Suprapubic skin (tissue), 4 donors: ENCODE data around the gene LRRC53. TPM values are rescaled to one million over a fixed set of nuclear protein-coding genes. Genes with fewer than 3 reads are reported as not detected.

Experiments
- DNase-seq, 2 donors: peaks; one replicate each; pipeline ENCODE4 v3.0.0-alpha.2; 2019; ENCODE audit warnings: low spot score in 2 of 2
- H3K27ac ChIP-seq: fragments of 200-600 bp; sonication (generic); one replicate; pipeline ENCODE4 v1.5.1; 2019
- H3K27me3 ChIP-seq: fragments of 200-600 bp; sonication (generic); one replicate; pipeline ENCODE4 v1.5.1; 2019
- H3K36me3 ChIP-seq: fragments of 200-600 bp; sonication (generic); one replicate; pipeline ENCODE4 v1.5.1; 2019
- H3K4me1 ChIP-seq: fragments of 200-600 bp; sonication (generic); one replicate; pipeline ENCODE4 v1.5.1; 2019
- H3K4me3 ChIP-seq: fragments of 200-600 bp; sonication (generic); one replicate; pipeline ENCODE4 v1.5.1; 2019; ENCODE audit warnings: mild to moderate bottlenecking
- H3K9me3 ChIP-seq: fragments of 200-600 bp; sonication (generic); one replicate; pipeline ENCODE4 v1.5.1; 2019
- EP300 ChIP-seq: sonication (generic); formaldehyde crosslinking; IDR thresholded peaks from one replicate; pipeline ENCODE4 v1.6.1; 2017; ENCODE audit warnings: antibody characterized with exemption
- POLR2A ChIP-seq, 2 donors: fragments of 450-650 bp; IDR thresholded peaks; one replicate each; pipeline ENCODE4 v1.6.1; 2017; ENCODE audit warnings: antibody characterized with exemption in 2 of 2, mild to moderate bottlenecking in 2 of 2, moderate library complexity in 2 of 2
- POLR2AphosphoS5 ChIP-seq, 3 donors: sonication (generic); formaldehyde crosslinking; IDR thresholded peaks; one replicate each; pipeline ENCODE4 v1.6.1; 2017; ENCODE audit warnings: antibody characterized with exemption in 3 of 3
- WGBS: methylation state at CpG from one replicate; pipeline ENCODE4 v1.1.5; 2018; 5-methylcytosine and 5-hydroxymethylcytosine counted together
- total RNA-seq, 4 donors: library from RNA; depleted of rRNA; stranded (reverse); fragments of >200 nt; gene quantifications; one replicate each; pipeline ENCODE4 v1.1.0, GENCODE V29; 2016
- TF ChIP-seq, protein P1 (sequence below), 2 donors: fragments of 200-600 bp in 1 of 2; fragments of 450-650 bp in 1 of 2; sonication (generic) in 1 of 2; IDR thresholded peaks; one replicate each; pipeline ENCODE4 v1.5.1; 2016 to 2019; ENCODE audit warnings: antibody characterized with exemption in 2 of 2, mild to moderate bottlenecking in 1 of 2, moderate library complexity in 1 of 2

The LRRC53 gene, protein sequence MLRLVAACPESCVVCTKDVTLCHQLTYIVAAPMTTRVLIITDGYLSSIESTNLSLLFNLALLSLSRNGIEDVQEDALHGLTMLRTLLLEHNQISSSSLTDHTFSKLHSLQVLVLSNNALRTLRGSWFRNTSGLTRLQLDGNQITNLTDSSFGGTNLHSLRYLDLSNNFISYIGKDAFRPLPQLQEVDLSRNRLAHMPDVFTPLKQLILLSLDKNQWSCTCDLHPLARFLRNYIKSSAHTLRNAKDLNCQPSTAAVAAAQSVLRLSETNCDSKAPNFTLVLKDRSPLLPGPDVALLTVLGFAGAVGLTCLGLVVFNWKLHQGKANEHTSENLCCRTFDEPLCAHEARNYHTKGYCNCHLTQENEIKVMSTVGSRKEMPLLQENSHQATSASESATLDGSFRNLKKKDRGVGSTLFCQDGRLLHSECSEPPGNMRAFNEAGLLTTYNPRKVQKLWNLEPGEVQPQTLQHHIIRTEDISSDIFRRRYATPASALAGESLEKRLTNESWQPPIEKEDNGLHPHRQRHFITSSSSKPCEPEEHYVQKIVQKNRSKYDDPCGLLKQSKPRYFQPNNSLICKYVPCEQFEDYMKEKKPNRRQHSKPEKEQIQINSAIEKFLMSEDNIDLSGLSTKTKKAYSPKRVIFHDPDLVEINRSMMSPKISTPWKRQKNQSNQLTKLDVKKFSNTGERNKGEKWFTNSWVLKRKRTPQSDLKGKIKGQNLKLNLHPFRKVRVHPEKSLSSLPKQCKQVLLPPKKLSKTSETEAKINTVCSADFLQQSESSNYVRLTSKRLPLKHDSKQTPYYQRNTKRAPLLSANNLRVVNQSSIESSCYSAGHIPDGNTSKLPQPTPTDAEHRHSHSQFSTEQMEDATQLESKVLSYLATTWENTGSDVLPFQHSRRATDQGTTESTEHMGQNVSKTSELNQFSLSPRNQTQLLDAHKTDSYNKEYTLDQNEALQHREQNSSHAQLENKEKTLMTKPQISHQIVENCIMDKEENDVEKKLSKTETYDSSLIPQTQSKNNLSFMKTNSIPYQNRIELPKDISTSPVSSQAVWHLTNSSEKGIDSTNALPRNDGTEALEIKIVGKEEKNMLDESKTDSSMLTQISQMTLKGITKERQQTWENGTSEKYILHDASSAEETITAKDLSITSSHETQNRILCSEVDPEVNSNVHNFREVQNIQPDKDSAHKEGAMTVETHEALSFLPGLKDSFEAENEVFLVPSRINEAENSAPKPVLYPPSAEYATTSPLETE
- not detected for total RNA-seq

DNA sequence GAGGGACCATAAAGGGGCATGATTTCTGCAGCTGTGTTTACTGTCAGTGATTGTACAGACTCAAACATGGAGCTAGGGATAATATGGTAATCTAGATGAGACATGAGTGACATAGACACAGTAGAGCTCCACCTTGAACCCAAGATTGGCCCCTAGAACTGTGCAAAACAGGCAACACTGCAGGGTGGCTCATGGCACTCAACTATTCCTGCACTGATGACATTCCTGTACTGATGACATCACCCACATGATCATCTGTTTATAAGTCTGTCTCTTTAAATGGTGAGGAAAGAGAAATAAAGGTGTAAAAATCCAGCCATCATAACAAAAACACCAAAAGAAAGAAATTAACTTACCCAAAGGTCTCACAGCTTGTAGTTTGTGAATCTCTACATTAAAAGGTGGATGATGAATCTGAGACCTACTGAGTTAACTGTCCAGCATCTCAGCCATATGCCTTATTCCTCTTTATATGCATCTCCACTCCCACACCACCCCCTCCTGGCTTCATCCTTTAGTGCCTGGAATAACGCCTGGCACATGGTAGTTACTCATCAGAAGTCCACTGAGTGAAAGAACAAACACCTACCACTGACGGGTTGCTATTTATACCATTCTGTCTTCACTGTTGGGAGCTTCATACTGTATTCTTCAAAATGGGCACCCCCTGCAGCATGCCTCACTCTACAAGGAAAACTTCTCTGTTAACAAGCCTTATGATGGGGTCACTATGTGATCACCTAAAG, at the start of gene LRRC53:
LRRC53 (minus strand) TSS at position 442 of the 746 bp plus-strand sequence. CDS start 29,262 bp downstream, outside the sequence.
- TF ChIP-seq EP300: no peak
- TF ChIP-seq, protein P1, sequence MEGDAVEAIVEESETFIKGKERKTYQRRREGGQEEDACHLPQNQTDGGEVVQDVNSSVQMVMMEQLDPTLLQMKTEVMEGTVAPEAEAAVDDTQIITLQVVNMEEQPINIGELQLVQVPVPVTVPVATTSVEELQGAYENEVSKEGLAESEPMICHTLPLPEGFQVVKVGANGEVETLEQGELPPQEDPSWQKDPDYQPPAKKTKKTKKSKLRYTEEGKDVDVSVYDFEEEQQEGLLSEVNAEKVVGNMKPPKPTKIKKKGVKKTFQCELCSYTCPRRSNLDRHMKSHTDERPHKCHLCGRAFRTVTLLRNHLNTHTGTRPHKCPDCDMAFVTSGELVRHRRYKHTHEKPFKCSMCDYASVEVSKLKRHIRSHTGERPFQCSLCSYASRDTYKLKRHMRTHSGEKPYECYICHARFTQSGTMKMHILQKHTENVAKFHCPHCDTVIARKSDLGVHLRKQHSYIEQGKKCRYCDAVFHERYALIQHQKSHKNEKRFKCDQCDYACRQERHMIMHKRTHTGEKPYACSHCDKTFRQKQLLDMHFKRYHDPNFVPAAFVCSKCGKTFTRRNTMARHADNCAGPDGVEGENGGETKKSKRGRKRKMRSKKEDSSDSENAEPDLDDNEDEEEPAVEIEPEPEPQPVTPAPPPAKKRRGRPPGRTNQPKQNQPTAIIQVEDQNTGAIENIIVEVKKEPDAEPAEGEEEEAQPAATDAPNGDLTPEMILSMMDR (IDR thresholded peaks at IDR 0.05): no peak
- no peak for TF ChIP-seq POLR2A (IDR thresholded peaks at IDR 0.05)
- no peak for TF ChIP-seq POLR2AphosphoS5 (IDR thresholded peaks at IDR 0.05)
- no peaks in the 10 kb centered on the region for H3K4me1 ChIP-seq
- no peak within 1 kb of the TSS for H3K27ac ChIP-seq
- no peaks in the 10 kb centered on the region for H3K27me3 ChIP-seq
- DNase-seq: no peak
- 64% methylated on average over 2 of the region's 2 CpGs for WGBS
- no peaks in the 10 kb centered on the region for H3K36me3 ChIP-seq
- H3K9me3 ChIP-seq: no peaks in the 10 kb centered on the region
- H3K4me3 ChIP-seq: no peak within 1 kb of the TSS

DNA sequence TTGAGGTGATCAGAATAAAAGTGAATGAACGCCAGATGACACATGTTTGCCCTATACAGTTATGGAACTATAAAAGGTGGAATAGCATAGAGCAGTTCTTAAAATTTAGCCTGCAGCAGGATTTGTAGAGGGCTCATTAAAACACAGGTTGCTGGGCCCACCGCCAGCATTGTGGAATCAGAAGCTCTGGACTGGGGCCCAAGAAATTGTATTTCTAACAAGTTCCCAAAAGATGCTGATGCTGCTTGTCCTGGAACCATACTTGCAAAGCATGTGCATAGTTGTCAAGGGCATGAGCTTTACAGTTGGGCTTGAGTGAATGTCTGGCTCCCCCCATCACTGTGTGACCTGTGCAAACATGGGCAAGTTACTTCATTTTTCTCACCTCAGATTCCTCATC, 37.5 kb upstream of the LRRC53 start:
- H3K4me1 ChIP-seq: no peaks in the 10 kb centered on the region
- no peaks in the 10 kb centered on the region for H3K9me3 ChIP-seq
- DNase-seq: no peak
- no peaks in the 10 kb centered on the region for H3K27me3 ChIP-seq
- no peaks in the 10 kb centered on the region for H3K36me3 ChIP-seq
- H3K4me3 ChIP-seq: no peak overlapping the region
- no peak overlapping the region for H3K27ac ChIP-seq
- TF ChIP-seq POLR2A (IDR thresholded peaks at IDR 0.05) (no peak), EP300 (no peak), POLR2AphosphoS5 (IDR thresholded peaks at IDR 0.05) (no peak)
- TF ChIP-seq, protein P1 (IDR thresholded peaks at IDR 0.05): no peak
- 82% methylated on average over 2 of the region's 2 CpGs for WGBS

DNA sequence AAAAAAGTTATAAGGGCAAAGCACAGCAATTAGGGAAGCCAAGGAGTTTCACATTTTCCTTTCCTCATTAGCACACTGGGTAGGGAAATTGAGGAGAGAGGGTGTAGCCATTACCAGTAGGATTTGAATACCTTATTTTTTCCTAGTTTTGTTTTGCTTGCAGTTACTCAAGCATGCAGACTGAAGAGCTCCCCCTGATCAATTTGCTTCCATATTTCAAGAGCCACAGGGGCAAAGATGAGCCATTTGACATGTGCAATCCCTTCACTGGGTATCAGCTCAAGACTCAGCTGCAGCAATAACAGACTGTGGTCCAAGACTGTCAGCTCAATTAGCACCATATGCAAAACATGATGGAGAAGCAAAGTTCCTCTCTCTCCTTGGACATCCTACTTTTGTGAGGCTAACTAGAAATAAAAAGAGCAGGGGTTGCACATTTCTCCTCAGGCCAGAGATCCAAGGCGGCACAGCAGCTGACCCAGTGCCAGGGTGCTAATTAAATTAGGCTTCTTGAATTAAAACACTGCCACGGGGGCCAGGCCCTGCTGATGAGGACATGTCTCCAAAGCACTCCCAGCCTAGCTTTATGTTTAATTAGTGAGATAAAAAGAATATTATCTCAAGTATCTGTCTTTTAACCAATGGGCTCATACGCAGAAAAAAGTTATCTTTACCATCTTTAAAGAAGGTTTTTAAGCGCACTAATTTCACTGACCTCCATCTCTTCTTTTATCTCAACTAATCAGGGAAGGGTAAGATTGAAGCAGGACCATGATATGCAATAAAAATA, 36.7 kb upstream of the LRRC53 start:
- WGBS: 68% methylated on average over 4 of the region's 4 CpGs

DNA sequence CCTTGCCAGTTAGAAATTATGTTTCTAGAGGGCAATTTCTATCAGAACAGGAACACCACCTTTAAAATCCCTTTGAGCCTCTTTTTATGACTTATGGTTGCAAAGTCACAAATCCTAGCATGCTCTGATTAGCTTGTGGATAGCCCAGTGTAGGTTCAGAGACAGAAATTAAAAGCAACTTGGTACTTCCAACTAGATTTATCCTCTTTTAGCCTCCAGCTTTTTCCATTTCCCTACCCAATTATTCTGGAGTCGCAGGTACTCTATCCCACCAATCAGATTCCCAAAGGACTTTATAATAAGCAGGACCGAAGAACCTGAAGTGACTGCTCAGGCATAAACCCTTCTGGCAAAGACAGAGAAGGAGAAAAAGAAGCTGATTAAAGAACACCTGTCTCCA, 33.4 kb upstream of the LRRC53 start:
- H3K27ac ChIP-seq: no peak overlapping the region
- WGBS: 75% methylated on average over 2 of the region's 2 CpGs

More for the DNA sequence above, 36.7 kb upstream of the LRRC53 start:
- H3K27ac ChIP-seq: no peak overlapping the region
- no peaks in the 10 kb centered on the region for H3K36me3 ChIP-seq
- no peak overlapping the region for H3K4me3 ChIP-seq
- TF ChIP-seq, protein P1 (IDR thresholded peaks at IDR 0.05): no peak
- TF ChIP-seq POLR2A (IDR thresholded peaks at IDR 0.05) (no peak), EP300 (no peak), POLR2AphosphoS5 (IDR thresholded peaks at IDR 0.05) (no peak)
- no peaks in the 10 kb centered on the region for H3K4me1 ChIP-seq
- DNase-seq: no peak
- no peaks in the 10 kb centered on the region for H3K9me3 ChIP-seq
- no peaks in the 10 kb centered on the region for H3K27me3 ChIP-seq

More for the DNA sequence above, 33.4 kb upstream of the LRRC53 start:
- Histone ChIP-seq H3K4me3 (no peak overlapping the region), H3K36me3 (no peaks in the 10 kb centered on the region), H3K27me3 (no peaks in the 10 kb centered on the region), H3K4me1 (no peaks in the 10 kb centered on the region), H3K9me3 (no peaks in the 10 kb centered on the region)
- TF ChIP-seq POLR2AphosphoS5 (IDR thresholded peaks at IDR 0.05) (no peak), EP300 (no peak), POLR2A (IDR thresholded peaks at IDR 0.05) (no peak)
- TF ChIP-seq, protein P1 (IDR thresholded peaks at IDR 0.05): no peak
- DNase-seq: no peak
